BJ (cell line): ENCODE results near the gene OR4D2. TPM values are rescaled to one million over a fixed set of nuclear protein-coding genes. Genes with fewer than 3 reads are reported as not detected.

ENCODE experiments used
- CTCF ChIA-PET: fragments of 350-600 bp; formaldehyde crosslinking; extraction: SDS; loops from one replicate; lab custom pipeline; 2021; ENCODE audit warnings: antibody characterized with exemption, inconsistent platforms; lab: Yijun Ruan, JAX
- POLR2A ChIA-PET: fragments of 300-600 bp; sonication (Branson Sonifier 250); formaldehyde crosslinking; extraction: SDS; loops from one replicate; lab custom pipeline; 2021; ENCODE audit warnings: antibody characterized with exemption; lab: Charles Lee
- DNase-seq: peaks from one replicate; pipeline ENCODE4 v3.0.0-alpha.2; 2011; ENCODE audit warnings: low read depth
- H3K27me3 ChIP-seq: 2 replicates; pipeline ENCODE4 v1.6.0; 2011; ENCODE audit warnings: low read length; ENCODE audit not compliant: control insufficient read depth, insufficient read depth
- H3K36me3 ChIP-seq: 2 replicates; pipeline ENCODE4 v1.5.1; 2011; ENCODE audit warnings: low read length; ENCODE audit not compliant: control insufficient read depth, insufficient read depth
- H3K4me3 ChIP-seq: 2 replicates; pipeline ENCODE4 v1.5.1; 2011; ENCODE audit warnings: low read depth, mild to moderate bottlenecking, control low read depth, low read length
- CTCF ChIP-seq: IDR thresholded peaks from 2 replicates; pipeline ENCODE4 v1.5.1; 2011; ENCODE audit warnings: low read depth, mild to moderate bottlenecking, control low read depth, inconsistent platforms, low read length, moderate library complexity; ENCODE audit not compliant: insufficient read depth
- polyA plus RNA-seq: library from polyadenylated mRNA; depleted of rRNA; stranded (reverse); fragments of >200 nt; gene quantifications from 2 replicates; pipeline ENCODE4 v1.2.3, GENCODE V29; 2011

OR4D2 gene
- polyA plus RNA-seq, 1 experiment = not detected

DNA sequence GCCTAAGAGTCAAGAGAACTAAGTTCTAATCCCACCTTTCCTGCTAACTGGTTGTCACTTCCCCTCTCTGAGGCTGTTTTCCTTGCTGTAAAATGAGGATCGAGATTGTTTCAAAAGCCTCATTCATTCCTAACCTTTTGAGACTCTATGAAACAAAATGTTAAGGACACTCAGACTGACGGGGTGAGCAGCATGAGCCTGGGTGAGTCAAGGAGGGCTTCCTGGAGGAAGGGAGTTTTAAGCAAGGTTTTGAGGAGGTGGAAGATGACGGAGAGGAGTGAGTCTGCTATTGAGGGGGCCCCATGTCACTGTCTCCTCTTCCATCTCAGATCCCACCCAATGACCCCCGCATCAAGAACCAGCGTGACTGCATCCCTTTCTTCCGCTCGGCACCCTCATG is 29.8 kb downstream of the OR4D2 start:
- ChIA-PET CTCF (no interaction called here), POLR2A (no interaction called here)
- DNase-seq = no peak
- no peak for TF ChIP-seq CTCF
- H3K4me3 ChIP-seq = no peak overlapping the region
- H3K36me3 ChIP-seq = no peaks in the 10 kb centered on the region
- H3K27me3 ChIP-seq = peaks cover 3% of the 10 kb centered on the region

GRCh38 chr17:58200024-58200633 is 33.3 kb downstream of the OR4D2 start:
- DNase-seq = no peak
- peak; percentile 61 for TF ChIP-seq CTCF
- Histone ChIP-seq H3K27me3 (peaks cover 3% of the 10 kb centered on the region), H3K36me3 (no peaks in the 10 kb centered on the region), H3K4me3 (no peak overlapping the region)
- CTCF ChIA-PET = interaction anchor here (0.6 to 3.3 kb wide), 13 partner anchors 10 to 247 kb away, joined by 3 to 19 read pairs (median 4); partner anchors contain the start of genes MKS1 and RNF43
- POLR2A ChIA-PET = no interaction called here

DNA sequence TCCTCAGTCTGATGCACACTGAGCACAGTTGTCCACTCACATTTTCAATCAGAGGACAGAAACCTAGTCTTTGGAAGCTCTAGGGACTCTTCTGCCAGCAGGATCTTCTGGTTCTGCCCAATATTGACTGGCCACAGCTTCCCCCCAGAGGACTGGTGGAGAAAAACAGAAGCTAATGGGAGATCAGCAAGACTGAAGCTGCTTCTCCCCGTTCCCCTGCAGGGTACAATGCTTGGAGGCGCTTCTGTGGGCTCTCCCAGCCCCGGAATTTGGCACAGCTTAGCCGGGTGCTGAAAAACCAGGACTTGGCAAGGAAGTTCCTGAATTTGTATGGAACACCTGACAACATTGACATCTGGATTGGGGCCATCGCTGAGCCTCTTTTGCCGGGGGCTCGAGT is 36.1 kb downstream of the OR4D2 start:
- TF ChIP-seq CTCF = no peak
- Histone ChIP-seq H3K36me3 (peaks cover 3% of the 10 kb centered on the region; the same call in 1 of the 2 replicates), H3K27me3 (peaks cover 3% of the 10 kb centered on the region), H3K4me3 (no peak overlapping the region)
- CTCF ChIA-PET = no interaction called here
- DNase-seq = no peak
- POLR2A ChIA-PET = no interaction called here

- Histone ChIP-seq H3K36me3 (peaks cover 6% of the 10 kb centered on the region; the same call in 1 of the 2 replicates), H3K27me3 (no peaks in the 10 kb centered on the region), H3K4me3 (no peak overlapping the region)
- DNase-seq = no peak
- ChIA-PET CTCF (interaction anchor here (1.0 kb wide), 1 partner anchor 14 kb away, joined by 5 read pairs; the partner anchor contains the start of gene MKS1), POLR2A (no interaction called here)
- TF ChIP-seq CTCF = no peak
These were observed 38.0 kb downstream of the OR4D2 start for GRCh38 chr17:58204796-58205195.

DNA sequence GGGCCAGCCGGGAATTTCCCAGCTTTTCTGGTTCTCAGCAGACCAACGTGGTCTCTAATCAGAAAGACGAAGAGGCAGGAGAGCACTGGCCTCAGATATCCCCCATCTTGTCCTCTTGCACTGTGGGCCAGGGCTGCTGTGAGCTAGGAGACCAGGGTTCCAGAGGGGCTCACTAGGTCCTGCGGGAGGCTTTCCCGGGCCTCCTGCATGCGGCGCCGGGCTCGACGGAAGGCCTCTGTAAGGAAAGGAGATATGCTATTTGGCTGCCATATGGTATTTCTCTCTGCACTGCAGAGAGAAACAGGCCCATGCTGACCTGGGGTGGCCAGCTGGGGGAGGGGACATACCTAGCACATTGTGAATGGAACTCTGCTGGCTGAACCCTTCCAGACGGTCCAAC is 39.2 kb downstream of the OR4D2 start:
- TF ChIP-seq CTCF = no peak
- POLR2A ChIA-PET = no interaction called here
- no peak for DNase-seq
- H3K4me3 ChIP-seq = no peak overlapping the region
- no peaks in the 10 kb centered on the region for H3K27me3 ChIP-seq
- CTCF ChIA-PET = interaction anchor here (0.6 to 1.6 kb wide), 2 partner anchors 44 to 1780 kb away, joined by 3 to 5 read pairs; no protein-coding TSS in a partner anchor
- peaks cover 6% of the 10 kb centered on the region for H3K36me3 ChIP-seq
